Right lobe of liver (tissue), 6 donors: Measurements from ENCODE around the gene SMIM43. TPM values are rescaled to one million over a fixed set of nuclear protein-coding genes. Genes with fewer than 3 reads are reported as not detected.
"Not testable (repeated sequence)": the region's sequence is repeated elsewhere in the genome, so short reads cannot be mapped to it uniquely, and the experiment has no call there.

ENCODE experiments used
- ATAC-seq, 4 donors: fragments of 200-7000 bp; cut with Tn5 transposase; one replicate each; pipeline ENCODE4 v1.9.1; 2020; ENCODE audit warnings: mild to moderate bottlenecking in 4 of 4, moderate library complexity in 4 of 4
- DNase-seq, 3 donors: peaks; one replicate each; pipeline ENCODE4 v3.0.0-alpha.2; 2020
- H3K27ac ChIP-seq, 3 donors: fragments of 200-600 bp; one replicate each; pipeline ENCODE4 v1.8.0; 2022
- H3K27me3 ChIP-seq, 2 donors: fragments of 200-600 bp; one replicate each; pipeline ENCODE4 v1.8.0; 2022
- H3K36me3 ChIP-seq, 4 donors: fragments of 200-600 bp; sonication (generic) in 1 of 4; one replicate each; pipeline versions ENCODE4 v1.5.1 to v1.8.0; 2017 to 2022; ENCODE audit warnings: control low read depth in 1 of 4
- H3K4me1 ChIP-seq, 4 donors: fragments of 200-600 bp; sonication (generic) in 1 of 4; one replicate each; pipeline versions ENCODE4 v1.5.1 to v1.8.0; 2017 to 2022; ENCODE audit warnings: control low read depth in 1 of 4
- H3K4me3 ChIP-seq, 3 donors: fragments of 200-600 bp; one replicate each; pipeline ENCODE4 v1.8.0; 2022
- H3K9me3 ChIP-seq, 4 donors: fragments of 200-600 bp; sonication (generic) in 1 of 4; one replicate each; pipeline versions ENCODE4 v1.5.1 to v1.8.0; 2017 to 2022; ENCODE audit warnings: control low read depth in 1 of 4
- POLR2A ChIP-seq: fragments of 450-650 bp; IDR thresholded peaks from one replicate; pipeline ENCODE4 v1.6.1; 2017; ENCODE audit warnings: antibody characterized with exemption, mild to moderate bottlenecking
- WGBS: methylation state at CpG from one replicate; pipeline ENCODE4 v1.1.6; 2018; ENCODE audit warnings: low coverage, low lambda C conversion rate; ENCODE audit not compliant: insufficient coverage; ENCODE audit errors: missing lambda C conversion rate; 5-methylcytosine and 5-hydroxymethylcytosine counted together
- intact Hi-C, 2 donors: fragments of 100-400 bp; cut with DNase I; formaldehyde crosslinking; loops; one replicate each; pipeline versions ENCODE4 v1.11.2 to v1.14.1; 2022
- total RNA-seq, 6 experiments: library from RNA; depleted of rRNA in 2 of 6; stranded (reverse); fragments of >200 nt in 2 of 6; fragmentation: NEBNext Ultra II Directional in 3 of 6; extraction: Animal tissue kit (Norgen Biotek cat#: 25700) in 3 of 6; gene quantifications; one replicate each; pipeline versions ENCODE4 v1.1.0 to v1.2.4, GENCODE V29; 2016 to 2023
- TF ChIP-seq, protein P1 (sequence below), 4 donors: fragments of 200-600 bp in 3 of 4; fragments of 450-650 bp in 1 of 4; IDR thresholded peaks; one replicate each; pipeline versions ENCODE4 v1.5.1 to v1.8.0; 2016 to 2022; ENCODE audit warnings: antibody characterized with exemption in 4 of 4, mild to moderate bottlenecking in 2 of 4
- donor health status: DM: no; HTN: yes; CAD: no.
- donor health status: DM: no; HTN: no; CAD: no.
- donor health status: DM: no; HTN: no; CAD: no.
- donor health status: DM: no; HTN: yes; CAD: no.
- donor health status: DM: no; HTN: yes; CAD: no.

Gene SMIM43
- total RNA-seq, 6 experiments from 2014 or later: not detected

DNA sequence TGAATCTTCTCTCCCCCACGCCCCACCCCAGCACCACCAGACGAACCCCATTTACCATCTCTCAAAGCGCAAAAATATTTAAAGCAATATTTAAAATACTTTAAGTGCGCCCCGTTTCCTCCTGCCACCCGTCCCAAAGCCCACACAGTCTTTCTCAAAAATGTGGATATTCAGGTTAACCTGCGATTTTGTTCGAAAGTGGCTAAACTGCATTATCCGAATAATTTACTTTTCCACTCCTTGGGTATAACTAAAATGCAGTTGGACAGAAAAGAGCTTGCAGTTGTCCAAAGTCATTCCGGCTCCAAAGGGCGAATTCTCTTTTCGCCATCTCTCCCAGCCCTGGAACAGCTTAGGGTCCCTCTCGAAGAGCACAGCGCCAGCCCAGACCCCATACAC lies 662 bp downstream of the SMIM43 start:
- TF ChIP-seq POLR2A: no peak
- TF ChIP-seq, protein P1, sequence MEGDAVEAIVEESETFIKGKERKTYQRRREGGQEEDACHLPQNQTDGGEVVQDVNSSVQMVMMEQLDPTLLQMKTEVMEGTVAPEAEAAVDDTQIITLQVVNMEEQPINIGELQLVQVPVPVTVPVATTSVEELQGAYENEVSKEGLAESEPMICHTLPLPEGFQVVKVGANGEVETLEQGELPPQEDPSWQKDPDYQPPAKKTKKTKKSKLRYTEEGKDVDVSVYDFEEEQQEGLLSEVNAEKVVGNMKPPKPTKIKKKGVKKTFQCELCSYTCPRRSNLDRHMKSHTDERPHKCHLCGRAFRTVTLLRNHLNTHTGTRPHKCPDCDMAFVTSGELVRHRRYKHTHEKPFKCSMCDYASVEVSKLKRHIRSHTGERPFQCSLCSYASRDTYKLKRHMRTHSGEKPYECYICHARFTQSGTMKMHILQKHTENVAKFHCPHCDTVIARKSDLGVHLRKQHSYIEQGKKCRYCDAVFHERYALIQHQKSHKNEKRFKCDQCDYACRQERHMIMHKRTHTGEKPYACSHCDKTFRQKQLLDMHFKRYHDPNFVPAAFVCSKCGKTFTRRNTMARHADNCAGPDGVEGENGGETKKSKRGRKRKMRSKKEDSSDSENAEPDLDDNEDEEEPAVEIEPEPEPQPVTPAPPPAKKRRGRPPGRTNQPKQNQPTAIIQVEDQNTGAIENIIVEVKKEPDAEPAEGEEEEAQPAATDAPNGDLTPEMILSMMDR (IDR thresholded peaks at IDR 0.05): no peak
- H3K27me3 ChIP-seq: peaks cover 0 to 13% of the 10 kb centered on the region in 2 donors
- 10% methylated on average over 12 of the region's 14 CpGs for WGBS

DNA sequence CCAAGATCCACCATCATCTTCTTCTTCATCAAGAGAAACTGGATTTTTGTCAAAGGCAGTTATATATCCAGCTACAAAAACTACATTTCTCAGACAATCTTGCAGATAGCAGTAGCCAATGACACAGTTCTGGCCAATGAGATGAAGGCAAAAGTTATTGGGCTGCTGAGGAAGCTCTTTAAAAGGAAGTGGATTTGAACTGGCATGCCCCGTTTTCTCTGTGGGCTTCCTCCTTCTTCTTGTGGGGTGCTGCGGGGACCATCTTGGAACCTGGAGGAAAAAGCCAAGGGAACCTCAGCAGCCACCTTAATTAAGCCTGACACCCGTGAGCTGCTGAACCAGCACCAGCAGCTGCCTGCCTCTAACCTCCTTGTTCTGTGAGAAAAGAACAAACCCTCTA lies 4.8 kb downstream of the SMIM43 start:
- DNase-seq (no peak), ATAC-seq (no peak)
- peaks cover 0 to 9% (median 0%) of the 10 kb centered on the region in 4 donors for H3K4me1 ChIP-seq
- H3K9me3 ChIP-seq: no peaks in the 10 kb centered on the region
- intact Hi-C loops: no loop called here
- 8% methylated on average over 2 of the region's 3 CpGs for WGBS
- no peaks in the 10 kb centered on the region for H3K36me3 ChIP-seq
- no peak overlapping the region for H3K4me3 ChIP-seq
- H3K27me3 ChIP-seq: peaks cover 0 to 9% of the 10 kb centered on the region in 2 donors
- H3K27ac ChIP-seq: no peak overlapping the region
- no peak for TF ChIP-seq POLR2A
- TF ChIP-seq, protein P1 (IDR thresholded peaks at IDR 0.05): no peak

More for the DNA sequence above, 662 bp downstream of the SMIM43 start:
- DNase-seq (no peak), ATAC-seq (no peak)
- Histone ChIP-seq H3K4me1 (peaks cover 0 to 9% (median 0%) of the 10 kb centered on the region in 4 donors), H3K27ac (no peak overlapping the region), H3K9me3 (no peaks in the 10 kb centered on the region), H3K36me3 (no peaks in the 10 kb centered on the region), H3K4me3 (peak overlapping the region in 1 of 3 donors; percentile 7)
- intact Hi-C loops: no loop called here

DNA sequence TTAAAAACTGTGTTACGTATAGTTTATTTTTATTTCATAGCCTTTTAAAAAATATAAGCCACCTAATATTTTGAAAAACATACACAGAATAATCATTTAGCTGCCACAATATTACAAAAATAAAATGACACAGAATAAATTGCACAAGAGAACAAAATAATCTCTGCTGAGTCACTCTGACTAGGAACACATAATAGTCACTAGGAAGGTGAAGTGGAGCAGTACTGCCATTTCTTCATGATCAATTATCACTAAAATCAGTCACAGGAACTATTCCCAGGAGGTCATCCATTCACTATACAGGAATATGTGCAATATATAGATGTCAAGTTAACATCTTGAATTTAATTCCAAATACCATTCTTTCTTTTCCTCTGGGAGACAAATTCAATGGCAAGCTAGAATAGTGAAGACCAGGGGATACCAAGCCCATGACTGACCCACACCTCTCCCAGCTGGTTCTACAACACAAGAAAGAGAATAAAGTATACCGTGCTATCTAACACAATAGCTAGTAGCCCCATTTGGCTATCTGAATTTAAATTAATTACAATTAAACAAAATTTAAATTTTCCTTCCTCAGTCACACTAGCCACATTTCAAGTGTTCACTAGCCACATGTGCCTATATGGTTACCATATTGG lies 5.9 kb downstream of the SMIM43 start:
- intact Hi-C loops: no loop called here
- Histone ChIP-seq H3K4me3 (no peak overlapping the region), H3K4me1 (no peaks in the 10 kb centered on the region), H3K9me3 (no peaks in the 10 kb centered on the region), H3K27me3 (no peaks in the 10 kb centered on the region), H3K27ac (no peak overlapping the region), H3K36me3 (no peaks in the 10 kb centered on the region)
- 50% methylated on average over 2 of the region's 2 CpGs for WGBS
- DNase-seq: no peak
- no peak for ATAC-seq
- no peak for TF ChIP-seq POLR2A
- TF ChIP-seq, protein P1 (IDR thresholded peaks at IDR 0.05): no peak

DNA sequence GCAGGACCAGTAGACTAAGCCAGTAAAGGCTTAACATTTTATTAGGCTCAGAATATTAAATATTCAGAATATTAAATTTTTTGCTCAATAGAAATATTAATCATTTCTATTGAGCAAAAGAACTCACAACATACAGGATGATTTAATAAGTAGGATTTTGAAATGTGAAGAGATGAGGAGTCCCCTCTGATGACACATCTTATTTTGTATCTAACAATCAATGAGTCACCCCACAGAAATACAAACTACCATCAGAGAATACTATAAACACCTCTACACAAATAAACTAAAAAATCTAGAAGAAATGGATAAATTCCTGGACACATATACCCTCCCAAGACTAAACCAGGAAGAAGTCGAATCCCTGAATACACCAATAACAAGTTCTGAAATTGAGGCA lies 12.8 kb downstream of the SMIM43 start:
- 38% methylated on average over 1 of the region's 1 CpG for WGBS
- H3K27me3 ChIP-seq, DNase-seq, H3K4me1 ChIP-seq, H3K4me3 ChIP-seq, H3K36me3 ChIP-seq, ATAC-seq, H3K9me3 ChIP-seq, intact Hi-C loops, H3K27ac ChIP-seq: not testable (repeated sequence)

DNA sequence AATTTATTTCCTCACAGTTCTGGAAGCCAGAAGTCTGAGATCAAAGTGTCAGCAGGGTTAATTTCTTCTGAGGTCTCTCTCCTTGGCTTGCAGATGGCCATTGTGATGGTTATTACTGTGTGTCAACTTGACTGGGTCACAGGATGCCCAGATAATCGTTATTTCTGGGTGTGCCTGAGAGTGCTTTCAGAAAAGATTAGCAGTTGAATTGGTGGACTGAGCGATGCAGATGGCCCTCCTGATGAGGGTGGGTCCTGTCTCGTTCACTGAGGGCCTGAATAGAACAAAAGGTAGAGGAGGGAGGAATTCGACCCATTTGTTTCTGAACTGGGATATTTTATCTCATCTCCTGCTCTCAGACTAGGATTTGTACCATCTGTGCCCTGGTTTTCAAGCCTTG lies 15.7 kb downstream of the SMIM43 start:
- Histone ChIP-seq H3K36me3 (no peaks in the 10 kb centered on the region), H3K27ac (no peak overlapping the region), H3K4me3 (no peak overlapping the region), H3K9me3 (no peaks in the 10 kb centered on the region), H3K27me3 (no peaks in the 10 kb centered on the region), H3K4me1 (no peaks in the 10 kb centered on the region)
- 22% methylated on average over 4 of the region's 4 CpGs for WGBS
- TF ChIP-seq POLR2A: no peak
- TF ChIP-seq, protein P1 (IDR thresholded peaks at IDR 0.05): no peak
- no peak for ATAC-seq
- intact Hi-C loops: no loop called here
- DNase-seq: no peak
